Measurements from ENCODE around the gene ENPP3.

ENPP3 gene

GRCh38 chr6:131642987-131643611, 6.0 kb downstream of the ENPP3 start:
- no peak for DNase-seq (ENCODE audit: low spot score)

DNA sequence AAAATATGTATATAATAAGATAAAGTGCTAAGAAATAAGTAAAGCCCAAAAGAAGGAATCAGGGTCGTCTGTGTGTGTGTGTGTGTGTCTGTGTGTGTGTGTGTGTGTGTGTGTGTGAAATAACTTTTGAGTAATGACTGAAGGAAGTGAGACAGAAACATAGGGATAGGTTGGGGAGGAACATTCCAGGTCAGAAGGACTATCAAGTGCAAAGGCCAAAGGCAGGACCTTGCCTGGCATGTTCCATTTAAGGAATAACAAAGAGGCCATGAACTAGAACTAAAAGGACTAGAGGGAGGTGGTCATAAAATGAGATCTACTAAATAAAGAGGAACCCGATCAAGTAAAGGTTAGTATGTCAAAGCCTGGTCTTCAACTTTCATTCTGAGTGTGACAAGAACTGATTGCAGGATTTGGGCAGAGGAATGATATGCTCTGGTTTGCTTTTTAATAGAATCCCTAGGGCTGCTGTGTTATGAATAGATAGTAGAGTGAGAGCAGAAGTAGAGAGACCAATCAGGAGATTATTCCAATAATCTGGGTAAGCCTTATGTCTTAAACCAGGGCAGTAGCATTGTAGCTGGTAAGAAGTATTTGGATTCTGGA, 6.9 kb downstream of the ENPP3 start:
- DNase-seq (ENCODE audit: low spot score): no peak

DNA sequence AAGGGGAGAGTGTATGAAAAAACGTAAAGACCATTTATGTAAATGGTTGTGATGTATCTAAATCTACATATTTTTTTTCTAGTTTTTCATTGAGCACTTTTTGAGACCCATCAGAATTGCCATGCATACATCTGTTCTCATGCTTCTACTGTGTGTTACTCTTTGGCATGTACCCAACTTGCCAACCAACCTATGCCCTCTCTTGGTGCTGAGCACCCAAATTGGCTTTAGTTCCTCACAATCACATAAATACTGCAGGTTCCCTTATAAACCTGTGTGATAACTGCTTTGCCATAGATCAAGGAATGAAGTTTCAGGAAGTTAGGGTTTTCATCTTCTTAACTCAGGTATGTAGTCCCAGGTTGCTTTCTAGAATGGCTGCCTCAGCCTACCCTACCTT, 7.8 kb downstream of the ENPP3 start:
- no peak for DNase-seq (ENCODE audit: low spot score)

GRCh38 chr6:131645846-131646245, 8.7 kb downstream of the ENPP3 start:
- no peak for DNase-seq (ENCODE audit: low spot score)

DNA sequence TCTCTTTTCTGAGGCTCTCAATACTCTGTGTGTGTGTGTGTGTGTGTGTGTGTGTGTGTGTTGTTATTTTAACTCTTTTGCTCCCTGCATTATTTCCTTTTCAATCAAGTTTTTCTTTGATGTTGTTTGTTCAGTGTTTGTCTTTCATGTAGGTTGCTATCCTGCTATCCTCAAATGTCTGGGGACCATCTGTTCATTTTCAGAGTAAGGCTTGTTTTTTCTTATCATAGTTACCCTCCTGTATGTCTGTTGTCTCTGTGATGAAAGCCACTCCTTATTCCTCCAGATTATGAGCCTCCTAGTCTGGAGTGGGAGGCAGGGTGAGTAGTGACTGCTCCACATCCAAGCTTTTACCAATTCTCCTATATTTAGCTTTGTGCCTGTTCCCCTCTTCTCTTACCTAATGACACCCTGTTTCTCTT, 9.2 kb downstream of the ENPP3 start:
- no peak for DNase-seq (ENCODE audit: low spot score)

DNA sequence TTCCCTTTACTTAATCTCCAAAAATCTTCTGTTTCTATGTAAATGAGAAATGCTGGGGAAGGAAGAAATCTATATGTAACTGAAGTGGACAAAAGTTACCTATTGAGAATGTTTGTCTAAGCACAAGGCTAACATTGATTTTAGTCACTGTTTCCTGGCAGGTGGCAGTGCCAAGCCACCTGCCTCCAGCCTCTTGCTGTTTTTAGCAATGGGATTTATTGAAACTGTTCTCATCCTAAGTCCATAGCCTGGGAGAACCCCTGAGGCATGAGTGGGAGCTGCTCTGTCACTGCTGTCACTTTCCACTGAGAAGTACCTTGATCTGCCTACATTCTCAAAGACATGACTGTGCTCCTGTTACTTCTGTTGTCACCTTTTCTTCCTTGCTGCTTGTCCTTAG, 14.7 kb downstream of the ENPP3 start:
- no peak for DNase-seq (ENCODE audit: low spot score)

- DNase-seq (ENCODE audit: low spot score): no peak
Measured at GRCh38 chr6:131652472-131652871, 15.4 kb downstream of the ENPP3 start.

- no peak for DNase-seq (ENCODE audit: low spot score)
Measured at GRCh38 chr6:131654326-131654725, 17.2 kb downstream of the ENPP3 start.

DNA sequence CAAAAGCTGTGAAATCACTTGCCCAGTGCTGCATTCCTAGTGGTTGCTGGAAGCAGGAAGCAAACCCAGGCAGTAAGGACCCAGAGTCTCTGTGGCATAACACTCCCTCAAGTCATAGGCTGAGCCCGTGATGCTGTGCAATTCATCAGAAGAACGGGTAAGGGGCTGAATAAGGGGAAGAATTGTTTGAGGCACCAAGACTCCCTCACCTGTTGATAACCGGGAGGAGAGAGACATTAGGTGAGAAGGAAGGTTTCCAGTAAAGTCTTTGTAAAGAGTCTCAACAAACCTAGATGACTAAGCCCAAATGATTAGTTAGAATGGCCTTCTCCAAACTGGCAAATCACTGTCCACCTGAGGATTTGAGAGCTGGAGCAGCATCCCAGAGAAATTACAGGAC, 18.3 kb downstream of the ENPP3 start:
- DNase-seq (ENCODE audit: low spot score): no peak

- DNase-seq (ENCODE audit: low spot score): no peak
Measured at GRCh38 chr6:131655951-131656350, 18.8 kb downstream of the ENPP3 start.

DNA sequence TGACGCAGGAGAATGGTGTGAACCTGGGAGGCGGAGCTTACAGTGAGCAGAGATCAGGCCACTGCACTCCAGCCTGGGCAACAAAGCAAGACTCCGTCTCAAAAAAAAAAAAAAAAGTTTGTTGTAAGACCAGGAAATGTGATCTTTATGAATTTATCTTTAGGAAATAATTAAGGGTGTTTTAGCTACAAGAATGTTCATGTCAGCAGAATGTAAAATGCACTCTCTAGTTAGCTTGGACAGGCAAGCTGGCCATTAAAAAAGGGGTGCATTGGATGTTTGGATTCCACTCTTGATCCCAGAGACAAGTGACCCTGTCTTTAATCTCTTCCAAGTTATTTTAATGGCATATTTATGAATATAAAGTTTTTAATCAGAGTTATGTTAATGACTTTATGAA, 19.6 kb downstream of the ENPP3 start:
- no peak for DNase-seq (ENCODE audit: low spot score)

GRCh38 chr6:131657222-131657621, 20.1 kb downstream of the ENPP3 start:
- DNase-seq (ENCODE audit: low spot score): no peak

DNA sequence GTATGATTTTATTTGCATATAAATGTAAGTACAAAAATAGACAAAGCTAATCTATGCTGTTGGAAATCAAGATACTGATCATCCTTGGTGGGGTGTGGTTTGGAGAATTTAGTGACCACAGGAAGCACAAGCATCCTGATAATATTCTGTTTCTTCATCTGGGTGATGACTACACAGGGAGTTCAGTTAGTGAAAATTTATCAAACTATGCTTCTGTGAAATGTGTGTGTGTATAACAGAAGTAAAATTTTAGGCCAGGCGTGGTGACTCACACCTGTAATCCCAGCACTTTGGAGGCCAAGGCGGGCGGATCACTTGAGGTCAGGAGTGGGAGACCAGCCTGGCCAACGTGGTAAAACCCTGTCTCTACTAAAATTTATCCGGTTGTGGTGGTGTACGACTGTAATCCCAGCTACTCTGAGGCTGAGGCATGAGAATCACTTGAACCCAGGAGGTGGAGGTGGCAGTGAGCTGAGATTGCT, 20.6 kb downstream of the ENPP3 start:
- no peak for DNase-seq (ENCODE audit: low spot score)

- DNase-seq (ENCODE audit: low spot score): no peak
Measured at GRCh38 chr6:131658287-131658686, 21.2 kb downstream of the ENPP3 start.

DNA sequence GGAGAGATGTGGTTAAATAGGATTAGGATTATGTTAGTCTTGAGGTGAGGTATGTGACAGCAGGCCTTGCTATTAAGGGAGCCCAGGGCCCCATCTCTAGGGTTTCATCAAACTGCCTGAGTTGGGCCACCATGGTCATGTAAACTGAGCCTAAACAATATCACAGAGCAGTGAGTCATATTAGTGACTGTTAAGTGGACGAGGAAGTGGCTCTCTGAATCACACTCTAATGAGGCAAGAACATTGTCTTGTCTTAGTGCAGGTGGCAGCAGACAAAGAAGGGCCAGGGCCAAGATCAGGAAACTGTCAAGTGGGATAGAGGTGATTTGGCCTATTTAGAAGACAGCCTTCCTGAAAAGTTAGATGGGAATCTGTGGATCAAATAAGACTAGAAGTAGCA, 23.1 kb downstream of the ENPP3 start:
- no peak for DNase-seq (ENCODE audit: low spot score)

GRCh38 chr6:131663578-131664165, 26.6 kb downstream of the ENPP3 start:
- no peak for DNase-seq (ENCODE audit: low spot score)

DNA sequence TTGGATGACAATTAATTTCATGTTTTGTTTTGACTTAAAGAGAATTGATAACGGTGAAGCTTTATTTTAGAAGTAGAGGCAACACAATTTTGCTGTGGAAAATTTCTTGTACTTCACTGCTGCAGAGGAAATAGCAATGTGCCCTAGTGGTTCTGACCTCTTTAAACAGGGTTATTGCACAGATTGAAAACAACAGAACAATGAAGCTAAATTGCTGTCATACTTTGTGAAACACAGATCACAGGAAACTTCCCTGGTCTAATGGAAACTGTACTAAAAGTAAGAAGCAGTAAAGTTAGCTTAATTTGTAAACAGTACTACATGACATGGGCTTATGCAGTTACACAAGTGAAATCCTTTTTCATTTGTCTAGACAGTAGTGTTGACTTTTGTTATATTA, 32.8 kb downstream of the ENPP3 start:
- no peak for DNase-seq (ENCODE audit: low spot score)

- no peak for DNase-seq (ENCODE audit: low spot score)
Measured at GRCh38 chr6:131673184-131673583, 36.1 kb downstream of the ENPP3 start.

DNA sequence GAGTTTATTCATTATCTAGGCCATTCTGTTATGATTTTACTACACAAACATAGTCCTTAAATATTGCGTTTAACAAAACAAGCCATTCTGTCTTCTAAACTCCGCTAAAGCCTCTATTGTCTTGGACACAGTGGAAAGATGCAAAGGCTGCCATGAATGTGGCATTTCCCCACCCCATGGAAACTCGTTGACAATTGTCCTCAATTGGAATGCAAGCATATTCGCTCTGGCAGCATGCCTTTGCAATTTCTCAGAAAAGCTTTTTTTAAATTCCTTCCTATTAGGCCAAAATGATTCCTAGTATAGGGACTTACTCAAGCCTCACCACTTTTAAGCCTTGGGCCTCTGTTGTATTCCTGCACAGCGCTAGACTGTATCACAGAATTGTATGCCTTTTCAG, 41.3 kb downstream of the ENPP3 start:
- DNase-seq (ENCODE audit: low spot score): no peak

GRCh38 chr6:131680868-131681267, 43.8 kb downstream of the ENPP3 start:
- no peak for DNase-seq (ENCODE audit: low spot score)

GRCh38 chr6:131681585-131681984, 44.5 kb downstream of the ENPP3 start:
- no peak for DNase-seq (ENCODE audit: low spot score)

DNA sequence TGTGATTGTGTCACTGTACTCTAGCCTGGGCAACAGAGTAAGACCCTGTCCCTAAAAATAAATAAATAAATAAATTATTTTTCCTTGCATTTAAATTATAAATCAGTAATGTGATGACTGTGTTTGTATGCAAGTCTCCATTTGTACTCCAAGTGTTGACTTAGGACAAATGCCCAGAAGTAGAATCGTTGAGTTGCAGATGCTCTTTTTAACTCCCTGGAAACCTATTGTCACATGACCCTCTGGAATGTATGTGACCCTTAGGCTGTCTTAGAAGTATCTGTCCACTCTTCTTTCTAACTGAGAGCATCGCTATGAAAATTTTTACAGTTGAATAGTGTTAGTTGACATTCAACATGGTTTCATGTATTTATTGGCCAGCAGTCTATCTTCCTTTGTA, 45.3 kb downstream of the ENPP3 start:
- DNase-seq (ENCODE audit: low spot score): no peak

DNA sequence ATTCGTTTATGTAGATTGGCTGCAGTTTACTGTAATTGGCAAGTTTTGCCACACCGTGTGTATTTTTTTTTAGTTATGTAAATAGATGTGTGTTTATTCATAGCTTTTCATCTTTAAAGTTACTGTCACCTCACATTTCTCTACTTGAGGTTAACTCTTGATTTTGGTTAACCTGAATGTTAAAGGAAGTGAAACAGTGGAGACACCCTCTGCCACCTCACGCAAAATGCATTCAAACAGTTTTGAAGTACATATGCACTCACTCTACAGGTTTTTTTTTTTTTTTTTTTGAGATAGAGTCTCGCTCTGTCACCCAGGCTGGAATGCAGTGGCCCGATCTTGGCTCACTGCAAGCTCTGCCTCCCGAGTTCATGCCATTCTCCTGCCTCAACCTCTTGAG, 46.4 kb downstream of the ENPP3 start:
- no peak for DNase-seq (ENCODE audit: low spot score)

- no peak for DNase-seq (ENCODE audit: low spot score)
Measured at GRCh38 chr6:131685266-131685780, 48.2 kb downstream of the ENPP3 start.
